Measurements from ENCODE around the gene MRPL27. TPM values are rescaled to one million over a fixed set of nuclear protein-coding genes. Genes with fewer than 3 reads are reported as not detected.
"Not testable (repeated sequence)": the region's sequence is repeated elsewhere in the genome, so short reads cannot be mapped to it uniquely, and the experiment has no call there.

The MRPL27 gene
- 98.1 and 143 TPM in 2 replicates for total RNA-seq (2014; rRNA removed; shearing (Covaris generic))
- 102 and 111 TPM in 2 replicates for polyA plus RNA-seq (2015; cell fraction: cytosol; rRNA removed)
- polyA plus RNA-seq (2015; cell fraction: nucleus; rRNA removed) = 75.6 and 77.7 TPM in 2 replicates

DNA sequence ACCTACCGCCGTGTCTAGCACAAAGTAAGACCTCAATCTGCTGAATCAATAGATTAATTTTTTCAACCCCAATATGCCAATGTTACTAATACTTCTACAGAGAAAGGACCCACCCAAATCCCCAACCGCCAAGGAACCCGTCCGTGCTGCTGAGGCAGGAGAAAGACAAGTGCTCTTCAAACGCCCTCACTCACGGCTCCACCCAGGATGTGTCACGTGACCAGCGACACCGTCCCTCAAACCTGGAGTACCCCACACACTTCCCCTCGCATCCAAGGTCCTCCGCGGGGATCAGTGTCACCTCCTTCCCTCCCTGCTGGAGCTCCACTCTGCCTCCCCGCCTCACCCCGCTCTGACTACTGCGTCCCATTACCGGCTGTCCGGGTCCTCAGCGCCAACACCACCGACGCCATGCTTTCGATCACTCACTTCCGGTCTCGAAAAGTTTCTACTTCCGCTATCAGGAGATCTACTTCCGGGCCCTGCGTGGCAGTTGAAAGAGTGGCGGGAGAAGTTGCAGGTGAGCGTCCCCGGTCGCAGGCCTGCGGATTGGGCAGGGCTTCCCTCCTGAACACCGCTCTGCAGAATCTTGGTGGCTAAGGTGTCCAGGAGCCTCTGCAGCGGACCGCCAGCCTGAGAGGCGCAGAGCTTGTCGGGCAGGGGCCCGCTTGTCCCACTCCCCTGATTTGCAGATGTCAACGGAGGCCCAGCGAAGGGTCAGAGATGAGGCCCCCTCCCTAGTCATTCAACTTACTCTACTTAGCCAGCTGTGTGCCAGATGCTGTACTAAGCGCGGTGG, at the start of gene MRPL27, which contains the start of gene EME1:
Gene MRPL27, minus strand, starts transcription at position 427 of the 799 bp plus-strand sequence. Its CDS starts 14 bp downstream, at position 413.
Gene EME1, plus strand, starts transcription at position 472 of the 799 bp plus-strand sequence. CDS start 1,980 bp downstream, outside the sequence.
- peak; percentile 87 for DNase-seq (ENCODE audit: low read depth)

- DNase-seq (ENCODE audit: low read depth) = no peak
Observed at GRCh38 chr17:50422738-50423137, 49.8 kb upstream of the MRPL27 start.

GRCh38 chr17:50421308-50422051, 48.5 kb upstream of the MRPL27 start:
- no peak for DNase-seq (ENCODE audit: low read depth)

GRCh38 chr17:50420419-50421112, 47.6 kb upstream of the MRPL27 start:
- no peak for DNase-seq (ENCODE audit: low read depth)

DNA sequence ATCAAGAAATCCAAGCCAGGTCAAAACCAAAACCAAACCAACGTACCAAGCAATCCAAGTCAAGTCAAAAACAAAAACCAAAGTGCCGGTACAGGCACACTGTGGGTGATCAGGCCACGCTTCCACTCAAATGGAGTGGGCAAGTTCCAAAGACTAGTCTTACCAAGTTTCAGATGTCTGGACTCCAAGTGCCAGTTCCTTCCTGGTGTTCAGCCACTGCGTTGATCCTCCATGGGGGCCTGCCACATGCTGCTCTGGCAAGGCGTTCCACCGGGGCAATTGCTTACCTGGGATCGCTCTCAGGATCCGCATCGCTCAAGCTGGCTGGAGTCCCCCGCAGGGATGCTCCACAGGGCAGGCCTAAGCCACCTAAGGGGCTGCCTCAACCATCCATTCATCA, 46.6 kb upstream of the MRPL27 start:
- DNase-seq (ENCODE audit: low read depth) = not testable (repeated sequence)

- DNase-seq (ENCODE audit: low read depth) = no peak
Observed at GRCh38 chr17:50414808-50415207, 41.8 kb upstream of the MRPL27 start.

DNA sequence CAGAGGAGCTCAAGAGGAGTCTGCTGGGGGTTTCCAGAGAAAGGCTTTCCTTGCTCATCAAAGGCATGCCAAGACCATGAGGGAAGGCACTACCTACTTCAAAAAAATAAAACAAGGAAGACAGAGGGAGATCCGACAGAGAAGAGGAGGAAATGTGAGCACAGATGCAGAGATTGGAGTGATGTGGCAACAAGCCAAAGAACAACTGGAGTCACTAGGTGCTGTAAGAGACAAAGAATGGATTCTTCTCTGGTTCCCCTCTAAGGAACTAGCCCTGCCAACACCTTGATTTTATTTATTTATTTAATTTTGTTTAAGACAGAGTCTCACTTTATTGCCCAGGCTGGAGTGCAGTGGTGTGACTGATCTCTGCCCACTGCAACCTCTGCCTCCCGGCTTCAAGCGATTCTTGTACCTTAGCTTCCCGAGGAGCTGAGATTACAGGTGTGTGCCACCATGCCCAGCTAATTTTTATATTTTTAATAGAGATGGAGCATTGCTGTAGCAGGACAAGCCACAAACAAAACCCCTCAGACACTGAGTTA, 39.3 kb upstream of the MRPL27 start:
- no peak for DNase-seq (ENCODE audit: low read depth)

- DNase-seq (ENCODE audit: low read depth) = no peak
Observed at GRCh38 chr17:50407921-50408320, 34.9 kb upstream of the MRPL27 start.

DNA sequence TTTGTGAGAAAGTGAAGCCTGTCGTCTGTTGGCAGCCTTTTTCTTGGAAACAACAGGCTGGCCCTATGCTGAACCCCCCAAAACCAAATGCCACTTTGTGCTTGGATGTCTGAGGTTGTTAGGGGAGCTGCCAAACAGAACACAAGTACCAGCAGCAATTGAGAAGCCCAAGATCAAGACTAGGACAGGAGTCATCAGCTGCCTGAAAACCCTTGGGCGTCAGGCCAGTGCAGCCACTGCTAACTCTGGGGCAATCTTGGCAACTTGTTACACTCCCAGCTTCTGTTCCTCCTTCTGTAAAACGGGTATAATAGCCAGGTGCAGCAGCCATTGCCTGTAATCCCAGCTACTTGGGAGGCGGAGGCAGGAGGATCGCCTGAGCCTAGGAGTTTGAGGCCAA, 33.6 kb upstream of the MRPL27 start:
- DNase-seq (ENCODE audit: low read depth) = no peak

- not testable (repeated sequence) for DNase-seq (ENCODE audit: low read depth)
Observed at GRCh38 chr17:50405351-50405750, 32.4 kb upstream of the MRPL27 start.

- DNase-seq (ENCODE audit: low read depth) = not testable (repeated sequence)
Observed at GRCh38 chr17:50399591-50399990, 26.6 kb upstream of the MRPL27 start.

GRCh38 chr17:50398672-50399071, 25.7 kb upstream of the MRPL27 start:
- not testable (repeated sequence) for DNase-seq (ENCODE audit: low read depth)

DNA sequence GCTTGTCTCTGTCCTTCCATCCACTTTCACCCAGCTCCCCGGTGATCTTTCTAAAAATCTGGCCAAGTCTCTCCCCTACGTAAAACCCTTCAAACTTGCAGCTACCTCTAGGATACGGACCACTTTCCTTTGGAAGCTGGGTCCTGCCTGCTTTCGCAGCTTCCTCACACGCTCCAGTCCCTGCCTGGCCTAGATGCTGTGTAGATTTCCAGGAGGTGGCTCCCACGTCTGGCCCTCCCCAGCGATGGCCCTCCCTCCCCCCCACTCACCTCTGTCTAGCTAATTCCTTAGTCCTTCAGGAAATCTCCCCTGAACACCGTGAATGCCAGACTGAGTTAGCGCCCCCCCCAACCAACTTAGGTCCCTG, 24.9 kb upstream of the MRPL27 start:
- DNase-seq (ENCODE audit: low read depth) = no peak

GRCh38 chr17:50397111-50397918, 24.3 kb upstream of the MRPL27 start, which contains the start of gene LRRC59:
Gene LRRC59 (minus strand): TSS chr17:50397523. CDS start chr17:50397317, 206 bp downstream.
- peak; percentile 77 for DNase-seq (ENCODE audit: low read depth)

GRCh38 chr17:50396261-50397110, 23.5 kb upstream of the MRPL27 start:
- DNase-seq (ENCODE audit: low read depth) = peak; percentile 35

DNA sequence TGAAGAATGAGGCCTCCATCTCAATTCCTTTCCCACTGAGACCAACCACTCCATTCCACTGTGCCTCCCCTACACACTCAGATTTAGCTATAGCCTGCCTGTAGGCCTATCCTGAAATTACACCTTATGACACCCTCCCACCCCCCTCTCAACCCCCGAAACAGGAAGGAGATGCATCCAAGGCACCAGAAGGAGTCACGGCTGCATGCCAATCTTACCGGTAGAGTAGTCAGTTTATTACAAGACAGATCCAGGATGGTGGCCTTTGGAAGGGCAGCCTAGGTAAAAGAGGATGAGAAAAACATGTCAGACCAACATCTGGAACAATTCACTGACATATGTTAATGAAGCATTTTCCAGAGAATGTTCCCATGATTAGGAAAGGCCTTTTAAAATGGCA, 21.7 kb upstream of the MRPL27 start:
- DNase-seq (ENCODE audit: low read depth) = no peak

DNA sequence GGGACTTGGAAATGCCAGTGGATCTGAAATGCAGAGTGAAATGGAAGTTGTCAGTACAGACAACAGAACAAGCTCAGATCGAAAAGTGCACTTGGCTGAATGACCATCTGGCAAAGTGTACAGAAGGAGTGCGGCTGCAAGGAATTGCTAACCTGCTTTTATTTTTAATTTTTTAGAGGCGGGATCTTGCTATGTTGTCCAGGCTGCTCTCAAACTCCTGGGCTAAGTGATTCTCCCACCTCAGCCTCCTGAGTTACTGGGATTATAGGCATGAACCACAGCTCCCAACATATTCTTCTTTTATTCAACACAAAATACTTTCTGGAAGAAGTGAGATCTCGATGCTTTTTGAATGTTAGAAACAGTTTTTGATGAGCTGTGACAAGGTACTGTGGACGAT, 20.7 kb upstream of the MRPL27 start:
- DNase-seq (ENCODE audit: low read depth) = no peak

- DNase-seq (ENCODE audit: low read depth) = no peak
Observed at GRCh38 chr17:50392621-50393020, 19.6 kb upstream of the MRPL27 start.

- DNase-seq (ENCODE audit: low read depth) = no peak
Observed at GRCh38 chr17:50389534-50389933, 16.6 kb upstream of the MRPL27 start.
